Activated CD4-positive, alpha-beta memory T cell treated with anti-CD3 and anti-CD28 coated beads, Interleukin-2, amount 10 ng/mL, durations not matched to agents 7 days and 5 days (primary cell): ENCODE data around the gene ACAD8. TPM values are rescaled to one million over a fixed set of nuclear protein-coding genes. Genes with fewer than 3 reads are reported as not detected.

Experiments used
- CTCF ChIA-PET: fragments of 350-600 bp; sonication (Branson Sonifier 250); formaldehyde crosslinking; loops from one replicate; lab custom pipeline; 2021; ENCODE audit warnings: antibody characterized with exemption, inconsistent platforms; lab: Charles Lee
- POLR2A ChIA-PET: fragments of 350-600 bp; sonication (Branson Sonifier 250); formaldehyde crosslinking; loops from one replicate; lab custom pipeline; 2021; ENCODE audit warnings: antibody characterized with exemption; lab: Charles Lee
- DNase-seq: peaks from one replicate; pipeline ENCODE4 v3.0.0-alpha.2; 2020
- H3K27ac Mint-ChIP-seq: one replicate; pipeline ENCODE4 v1.8.0; 2021; ENCODE audit warnings: mild to moderate bottlenecking, mixed read lengths
- H3K27me3 Mint-ChIP-seq: one replicate; pipeline ENCODE4 v1.8.0; 2021; ENCODE audit warnings: mixed read lengths
- H3K36me3 Mint-ChIP-seq: one replicate; pipeline ENCODE4 v1.8.0; 2021; ENCODE audit warnings: low read depth, mixed read lengths
- H3K4me1 Mint-ChIP-seq: one replicate; pipeline ENCODE4 v1.8.0; 2021; ENCODE audit warnings: mixed read lengths
- H3K4me3 Mint-ChIP-seq: one replicate; pipeline ENCODE4 v1.8.0; 2021; ENCODE audit warnings: mild to moderate bottlenecking, mixed read lengths
- H3K9me3 Mint-ChIP-seq: one replicate; pipeline ENCODE4 v1.8.0; 2021; ENCODE audit warnings: mixed read lengths
- total RNA-seq, 2 experiments: library from RNA; stranded (reverse); gene quantifications; one replicate each; pipeline ENCODE4 v1.2.3, GENCODE V29; 2021

Gene ACAD8
- total RNA-seq, 2 experiments from 2014 or later: 21.8 to 23.3 TPM

DNA sequence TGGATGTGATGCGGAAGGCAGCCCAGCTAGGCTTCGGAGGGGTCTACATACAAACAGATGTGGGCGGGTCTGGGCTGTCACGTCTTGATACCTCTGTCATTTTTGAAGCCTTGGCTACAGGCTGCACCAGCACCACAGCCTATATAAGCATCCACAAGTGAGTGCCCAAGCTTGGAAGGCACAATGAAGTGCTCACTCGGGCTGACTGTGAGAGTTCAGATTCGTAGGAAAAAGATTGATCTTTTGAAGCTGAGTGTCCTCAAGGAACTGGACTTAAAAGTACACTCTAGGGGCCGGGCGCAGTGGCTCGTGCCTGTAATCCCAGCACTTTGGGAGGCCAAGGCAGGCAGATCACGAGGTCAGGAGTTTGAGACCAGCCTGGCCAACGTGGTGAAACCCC, 3.7 kb downstream of the ACAD8 start:
- CTCF ChIA-PET: no interaction called here

GRCh38 chr11:134258577-134258976, 5.2 kb downstream of the ACAD8 start:
- ChIA-PET POLR2A (interaction anchor here (10.5 kb wide), 1 partner anchor 34 kb away, joined by 116 read pairs; the partner anchor contains the start of genes NCAPD3 and VPS26B), CTCF (no interaction called here)
- DNase-seq: no peak
- peaks cover 39% of the 10 kb centered on the region for H3K36me3 Mint-ChIP-seq
- no peaks in the 10 kb centered on the region for H3K27me3 Mint-ChIP-seq
- H3K4me3 Mint-ChIP-seq: no peak overlapping the region
- no peak overlapping the region for H3K27ac Mint-ChIP-seq
- H3K4me1 Mint-ChIP-seq: peaks cover 29% of the 10 kb centered on the region
- no peaks in the 10 kb centered on the region for H3K9me3 Mint-ChIP-seq

More for the DNA sequence above, 3.7 kb downstream of the ACAD8 start:
- Mint-ChIP-seq H3K27me3 (no peaks in the 10 kb centered on the region), H3K27ac (no peak overlapping the region), H3K4me3 (no peak overlapping the region), H3K9me3 (no peaks in the 10 kb centered on the region), H3K36me3 (peaks cover 29% of the 10 kb centered on the region), H3K4me1 (peaks cover 33% of the 10 kb centered on the region)
- POLR2A ChIA-PET: interaction anchor here (0.6 to 10.5 kb wide), 3 partner anchors 17 to 32 kb away, joined by 3 to 116 read pairs (median 4); partner anchors contain the start of genes GLB1L3, NCAPD3 and VPS26B
- no peak for DNase-seq

GRCh38 chr11:134260503-134260902, 7.1 kb downstream of the ACAD8 start:
- ChIA-PET CTCF (interaction anchor here (1.9 to 3.4 kb wide), 6 partner anchors 8 to 20 kb away, joined by 8 to 39 read pairs (median 14); partner anchors contain the start of genes ACAD8, GLB1L3 and THYN1), POLR2A (interaction anchor here (1.0 to 5.7 kb wide), 4 partner anchors 11 to 38 kb away, joined by 3 to 37 read pairs (median 8); partner anchors contain the start of genes GLB1L3 and VPS26B)
- no peaks in the 10 kb centered on the region for H3K27me3 Mint-ChIP-seq
- no peak overlapping the region for H3K4me3 Mint-ChIP-seq
- no peak for DNase-seq
- H3K27ac Mint-ChIP-seq: peak overlapping the region; percentile 64
- H3K9me3 Mint-ChIP-seq: no peaks in the 10 kb centered on the region
- H3K4me1 Mint-ChIP-seq: peaks cover 16% of the 10 kb centered on the region
- H3K36me3 Mint-ChIP-seq: peaks cover 43% of the 10 kb centered on the region

- no peak for DNase-seq
- Mint-ChIP-seq H3K27me3 (no peaks in the 10 kb centered on the region), H3K27ac (no peak overlapping the region), H3K4me1 (peaks cover 13% of the 10 kb centered on the region), H3K4me3 (no peak overlapping the region), H3K9me3 (no peaks in the 10 kb centered on the region), H3K36me3 (peaks cover 43% of the 10 kb centered on the region)
- ChIA-PET POLR2A (interaction anchor here (1.0 to 5.7 kb wide), 5 partner anchors 7 to 38 kb away, joined by 3 to 37 read pairs (median 11); partner anchors contain the start of genes ACAD8, GLB1L3, THYN1 and VPS26B), CTCF (interaction anchor here (1.2 to 3.4 kb wide), 9 partner anchors 9 to 99 kb away, joined by 4 to 39 read pairs (median 10); partner anchors contain the start of genes ACAD8, GLB1L3 and THYN1)
Measured at GRCh38 chr11:134260983-134261382, 7.6 kb downstream of the ACAD8 start.

DNA sequence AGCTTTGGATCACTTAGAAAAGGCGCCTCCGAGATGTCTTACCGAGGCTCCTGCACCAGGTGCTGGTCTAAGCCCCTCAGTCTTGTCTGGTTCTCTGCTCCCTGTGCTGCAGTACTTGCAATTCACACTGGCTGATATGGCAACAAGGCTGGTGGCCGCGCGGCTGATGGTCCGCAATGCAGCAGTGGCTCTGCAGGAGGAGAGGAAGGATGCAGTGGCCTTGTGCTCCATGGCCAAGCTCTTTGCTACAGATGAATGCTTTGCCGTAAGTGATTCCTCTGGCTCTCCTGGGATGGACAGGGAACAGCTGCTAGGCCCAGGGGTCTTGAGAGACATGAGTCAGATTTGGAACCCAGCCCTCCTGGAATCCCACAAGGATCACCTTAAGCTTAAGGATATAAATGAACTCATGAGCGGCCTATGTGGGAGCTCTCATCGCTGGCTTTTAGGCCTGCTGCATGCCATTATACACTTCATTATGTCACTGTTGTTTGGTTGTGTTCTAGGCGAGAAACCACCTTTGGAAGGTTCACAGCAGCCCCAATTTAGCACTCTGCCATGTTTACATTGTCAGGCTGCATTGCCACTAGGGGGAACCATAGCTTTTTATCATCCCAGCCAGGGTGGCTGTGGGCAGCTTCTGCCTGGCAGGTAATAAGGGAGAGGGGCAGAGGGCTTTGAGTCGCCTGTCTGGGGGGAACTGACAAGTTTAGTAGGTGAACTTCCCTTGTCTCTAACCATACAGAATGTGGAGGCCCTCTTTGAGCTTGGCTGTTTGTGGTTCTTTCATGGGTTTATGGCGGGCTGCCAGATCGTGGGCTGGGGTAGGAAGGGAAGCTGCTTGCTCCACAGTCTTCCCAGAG, 8.5 kb downstream of the ACAD8 start:
- POLR2A ChIA-PET: interaction anchor here (1.1 to 5.7 kb wide), 6 partner anchors 8 to 90 kb away, joined by 3 to 37 read pairs (median 7); partner anchors contain the start of genes ACAD8, GLB1L3 and THYN1
- Mint-ChIP-seq H3K36me3 (peaks cover 39% of the 10 kb centered on the region), H3K9me3 (no peaks in the 10 kb centered on the region), H3K27ac (no peak overlapping the region), H3K4me3 (no peak overlapping the region), H3K27me3 (no peaks in the 10 kb centered on the region), H3K4me1 (peaks cover 17% of the 10 kb centered on the region)
- CTCF ChIA-PET: interaction anchor here (0.6 to 3.4 kb wide), 16 partner anchors 9 to 185 kb away, joined by 3 to 39 read pairs (median 6); partner anchors contain the start of genes ACAD8, GLB1L3 and THYN1
- peak; percentile 46 for DNase-seq

- no peaks in the 10 kb centered on the region for H3K9me3 Mint-ChIP-seq
- H3K27ac Mint-ChIP-seq: no peak overlapping the region
- peaks cover 36% of the 10 kb centered on the region for H3K4me1 Mint-ChIP-seq
- POLR2A ChIA-PET: interaction anchor here (1.2 to 5.7 kb wide), 2 partner anchors 10 to 41 kb away, joined by 3 to 37 read pairs; partner anchors contain the start of genes GLB1L3 and VPS26B
- peaks cover 26% of the 10 kb centered on the region for H3K36me3 Mint-ChIP-seq
- H3K4me3 Mint-ChIP-seq: no peak overlapping the region
- no peak for DNase-seq
- CTCF ChIA-PET: interaction anchor here (0.7 to 1.8 kb wide), 4 partner anchors 10 to 14 kb away, joined by 3 to 5 read pairs (median 4); partner anchors contain the start of genes ACAD8, GLB1L3 and THYN1
- H3K27me3 Mint-ChIP-seq: no peaks in the 10 kb centered on the region
Measured at GRCh38 chr11:134264966-134265764, 11.8 kb downstream of the ACAD8 start.

GRCh38 chr11:134266440-134266839, 13.1 kb downstream of the ACAD8 start:
- Mint-ChIP-seq H3K4me1 (peaks cover 41% of the 10 kb centered on the region), H3K27ac (no peak overlapping the region), H3K36me3 (peaks cover 27% of the 10 kb centered on the region), H3K4me3 (no peak overlapping the region), H3K27me3 (no peaks in the 10 kb centered on the region), H3K9me3 (no peaks in the 10 kb centered on the region)
- DNase-seq: no peak
- CTCF ChIA-PET: interaction anchor here (0.7 to 1.4 kb wide), 2 partner anchors 10 to 16 kb away, joined by 3 to 4 read pairs; partner anchors contain the start of gene GLB1L3
- POLR2A ChIA-PET: interaction anchor here (0.6 to 1.4 kb wide), 4 partner anchors 10 to 41 kb away, joined by 3 to 5 read pairs (median 3); partner anchors contain the start of genes ACAD8, GLB1L3 and THYN1

DNA sequence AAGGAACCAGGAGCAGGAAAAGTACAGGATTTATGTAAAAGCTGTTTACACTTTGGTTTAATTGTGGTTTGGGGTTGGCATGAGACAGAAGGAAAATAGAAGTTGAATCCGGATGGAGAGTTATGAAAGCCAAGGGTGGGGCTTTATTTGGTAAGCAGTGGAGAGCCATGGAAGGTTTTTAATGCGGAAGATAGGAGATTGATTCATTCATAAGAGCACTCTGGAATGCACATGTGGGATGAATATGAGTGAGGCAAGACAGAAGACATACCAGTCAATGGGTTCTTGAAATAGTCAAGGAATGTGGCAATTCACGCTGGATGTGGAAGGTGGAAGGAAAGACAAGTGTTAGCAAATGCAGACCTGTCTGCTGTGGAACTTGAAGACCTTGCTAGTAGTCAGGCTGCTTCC, 13.5 kb downstream of the ACAD8 start:
- CTCF ChIA-PET: interaction anchor here (0.7 to 2.5 kb wide), 3 partner anchors 10 to 16 kb away, joined by 3 to 8 read pairs (median 4); partner anchors contain the start of gene GLB1L3
- no peak for DNase-seq
- H3K4me1 Mint-ChIP-seq: peaks cover 45% of the 10 kb centered on the region
- H3K27me3 Mint-ChIP-seq: no peaks in the 10 kb centered on the region
- H3K9me3 Mint-ChIP-seq: no peaks in the 10 kb centered on the region
- POLR2A ChIA-PET: interaction anchor here (1.2 to 1.4 kb wide), 3 partner anchors 9 to 41 kb away, joined by 3 to 5 read pairs (median 3); partner anchors contain the start of gene GLB1L3
- H3K4me3 Mint-ChIP-seq: no peak overlapping the region
- H3K36me3 Mint-ChIP-seq: peaks cover 28% of the 10 kb centered on the region
- no peak overlapping the region for H3K27ac Mint-ChIP-seq

GRCh38 chr11:134267461-134267860, 14.1 kb downstream of the ACAD8 start:
- CTCF ChIA-PET: interaction anchor here (2.5 kb wide), 1 partner anchor 11 kb away, joined by 8 read pairs; no protein-coding TSS in a partner anchor
- Mint-ChIP-seq H3K4me3 (no peak overlapping the region), H3K4me1 (peaks cover 51% of the 10 kb centered on the region), H3K27ac (no peak overlapping the region), H3K36me3 (peaks cover 28% of the 10 kb centered on the region), H3K9me3 (no peaks in the 10 kb centered on the region), H3K27me3 (no peaks in the 10 kb centered on the region)
- DNase-seq: no peak
- POLR2A ChIA-PET: no interaction called here

- peaks cover 27% of the 10 kb centered on the region for H3K36me3 Mint-ChIP-seq
- no peak for DNase-seq
- H3K4me3 Mint-ChIP-seq: no peak overlapping the region
- H3K9me3 Mint-ChIP-seq: no peaks in the 10 kb centered on the region
- no peak overlapping the region for H3K27ac Mint-ChIP-seq
- POLR2A ChIA-PET: interaction anchor here (4.2 kb wide), 1 partner anchor 13 kb away, joined by 15 read pairs; the partner anchor contains the start of genes ACAD8 and THYN1
- H3K27me3 Mint-ChIP-seq: no peaks in the 10 kb centered on the region
- H3K4me1 Mint-ChIP-seq: peaks cover 56% of the 10 kb centered on the region
- CTCF ChIA-PET: interaction anchor here (2.5 kb wide), 1 partner anchor 11 kb away, joined by 8 read pairs; no protein-coding TSS in a partner anchor
Measured at GRCh38 chr11:134267966-134268365, 14.6 kb downstream of the ACAD8 start.

DNA sequence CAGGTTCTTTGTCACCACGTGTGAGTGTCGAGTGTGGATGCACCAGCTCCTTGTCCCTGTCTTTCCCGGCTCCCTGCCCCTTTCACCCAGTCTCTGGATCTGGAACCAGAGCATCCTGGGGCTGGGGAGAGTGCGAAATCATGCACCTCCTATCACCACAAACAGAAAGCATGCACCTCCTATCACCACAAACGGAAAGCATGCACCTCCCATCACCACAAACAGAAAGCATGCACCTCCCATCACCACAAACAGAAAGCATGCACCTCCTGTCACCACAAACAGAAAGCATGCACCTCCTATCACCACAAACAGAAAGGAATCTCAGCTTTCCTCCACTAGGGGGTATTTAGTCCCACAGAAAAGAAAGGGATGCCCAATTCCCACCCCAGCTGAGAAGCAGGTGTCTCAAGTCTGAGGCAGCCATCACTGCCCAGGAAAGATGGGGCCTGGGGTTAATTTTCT, 16.9 kb downstream of the ACAD8 start:
- CTCF ChIA-PET: interaction anchor here (0.7 to 3.4 kb wide), 5 partner anchors 9 to 85 kb away, joined by 3 to 11 read pairs (median 6); partner anchors contain the start of gene NCAPD3
- Mint-ChIP-seq H3K4me1 (peaks cover 75% of the 10 kb centered on the region), H3K36me3 (peaks cover 25% of the 10 kb centered on the region), H3K4me3 (peak overlapping the region; percentile 39), H3K27ac (peak overlapping the region; percentile 67), H3K9me3 (no peaks in the 10 kb centered on the region), H3K27me3 (no peaks in the 10 kb centered on the region)
- POLR2A ChIA-PET: interaction anchor here (0.6 to 6.4 kb wide), 8 partner anchors 8 to 156 kb away, joined by 3 to 49 read pairs (median 3); partner anchors contain the start of genes ACAD8, NCAPD3, THYN1 and VPS26B
- peak; percentile 68 for DNase-seq
